Ishikawa (cell line): ENCODE measurements around the gene DHRS3.

Source experiments
- FOXM1 ChIP-seq: IDR thresholded peaks from 2 replicates; pipeline ENCODE4 v1.6.1; 2012; ENCODE audit warnings: low read depth, borderline replicate concordance
- ZBTB7A ChIP-seq: IDR thresholded peaks from 2 replicates; pipeline ENCODE4 v1.6.1; 2012; ENCODE audit warnings: low read depth
- TF ChIP-seq, protein P1 (sequence below): IDR thresholded peaks from 2 replicates; pipeline ENCODE4 v1.6.1; 2012; ENCODE audit warnings: low read depth, mild to moderate bottlenecking

DNA sequence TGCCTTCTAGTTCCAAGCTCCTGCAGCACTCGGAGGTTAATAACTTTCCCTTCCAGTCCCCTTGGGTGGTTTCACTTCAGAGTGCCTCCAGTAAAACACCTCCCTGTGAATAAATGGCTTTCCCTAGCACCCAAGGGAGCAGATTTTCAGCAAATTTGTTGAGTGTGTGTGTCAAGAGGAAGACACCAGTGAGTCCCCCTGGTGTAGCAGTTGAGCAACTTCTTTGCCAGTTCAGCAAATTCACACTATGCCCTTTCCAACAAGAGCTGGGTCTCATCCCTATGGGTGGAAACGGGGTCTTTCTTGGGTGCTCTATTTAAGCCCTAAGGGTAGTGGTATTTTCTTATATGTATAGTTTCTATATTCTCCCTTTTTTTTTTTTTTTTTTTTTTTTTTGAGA lies 25.1 kb upstream of the DHRS3 start:
- TF ChIP-seq ZBTB7A (no peak), FOXM1 (no peak)
- TF ChIP-seq, protein P1, sequence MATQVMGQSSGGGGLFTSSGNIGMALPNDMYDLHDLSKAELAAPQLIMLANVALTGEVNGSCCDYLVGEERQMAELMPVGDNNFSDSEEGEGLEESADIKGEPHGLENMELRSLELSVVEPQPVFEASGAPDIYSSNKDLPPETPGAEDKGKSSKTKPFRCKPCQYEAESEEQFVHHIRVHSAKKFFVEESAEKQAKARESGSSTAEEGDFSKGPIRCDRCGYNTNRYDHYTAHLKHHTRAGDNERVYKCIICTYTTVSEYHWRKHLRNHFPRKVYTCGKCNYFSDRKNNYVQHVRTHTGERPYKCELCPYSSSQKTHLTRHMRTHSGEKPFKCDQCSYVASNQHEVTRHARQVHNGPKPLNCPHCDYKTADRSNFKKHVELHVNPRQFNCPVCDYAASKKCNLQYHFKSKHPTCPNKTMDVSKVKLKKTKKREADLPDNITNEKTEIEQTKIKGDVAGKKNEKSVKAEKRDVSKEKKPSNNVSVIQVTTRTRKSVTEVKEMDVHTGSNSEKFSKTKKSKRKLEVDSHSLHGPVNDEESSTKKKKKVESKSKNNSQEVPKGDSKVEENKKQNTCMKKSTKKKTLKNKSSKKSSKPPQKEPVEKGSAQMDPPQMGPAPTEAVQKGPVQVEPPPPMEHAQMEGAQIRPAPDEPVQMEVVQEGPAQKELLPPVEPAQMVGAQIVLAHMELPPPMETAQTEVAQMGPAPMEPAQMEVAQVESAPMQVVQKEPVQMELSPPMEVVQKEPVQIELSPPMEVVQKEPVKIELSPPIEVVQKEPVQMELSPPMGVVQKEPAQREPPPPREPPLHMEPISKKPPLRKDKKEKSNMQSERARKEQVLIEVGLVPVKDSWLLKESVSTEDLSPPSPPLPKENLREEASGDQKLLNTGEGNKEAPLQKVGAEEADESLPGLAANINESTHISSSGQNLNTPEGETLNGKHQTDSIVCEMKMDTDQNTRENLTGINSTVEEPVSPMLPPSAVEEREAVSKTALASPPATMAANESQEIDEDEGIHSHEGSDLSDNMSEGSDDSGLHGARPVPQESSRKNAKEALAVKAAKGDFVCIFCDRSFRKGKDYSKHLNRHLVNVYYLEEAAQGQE, result no peak
